HG03521 (cell line): ENCODE data around the gene CARNS1.
A peak's percentile ranks its signal among the peaks of the same experiment; 100 is the strongest.
"Not testable (repeated sequence)": the region's sequence is repeated elsewhere in the genome, so short reads cannot be mapped to it uniquely, and the experiment has no call there.

ENCODE experiments used
- ATAC-seq: cut with Tn5 transposase; IDR thresholded peaks from one replicate; pipeline ENCODE4 v1.9.1; 2021; ENCODE audit warnings: mild to moderate bottlenecking, moderate library complexity; ENCODE audit not compliant: unreplicated experiment

The CARNS1 gene

GRCh38 chr11:67423891-67424613 is 8.6 kb downstream of the CARNS1 start:
- ATAC-seq: no peak

GRCh38 chr11:67427364-67427859 is 11.9 kb downstream of the CARNS1 start:
- ATAC-seq: not testable (repeated sequence)

- ATAC-seq: peak; percentile 78
Measured at GRCh38 chr11:67428052-67429001, 12.8 kb downstream of the CARNS1 start, which contains the start of gene RPS6KB2. Gene RPS6KB2 (plus strand): TSS chr11:67428494. CDS start chr11:67428546, 52 bp downstream.

GRCh38 chr11:67429038-67429668 is 13.7 kb downstream of the CARNS1 start:
- ATAC-seq: no peak

- no peak for ATAC-seq
Measured at GRCh38 chr11:67429722-67430121, 14.2 kb downstream of the CARNS1 start.

GRCh38 chr11:67431346-67432249 is 16.1 kb downstream of the CARNS1 start:
- no peak for ATAC-seq

- ATAC-seq: no peak
Measured at GRCh38 chr11:67432655-67433349, 17.3 kb downstream of the CARNS1 start.

- ATAC-seq: no peak
Measured at GRCh38 chr11:67433536-67434394, 18.3 kb downstream of the CARNS1 start.

GRCh38 chr11:67434395-67434881 is 19.0 kb downstream of the CARNS1 start:
- no peak for ATAC-seq

GRCh38 chr11:67435031-67435726 is 19.7 kb downstream of the CARNS1 start:
- no peak for ATAC-seq

- ATAC-seq: no peak
Measured at GRCh38 chr11:67435727-67436458, 20.4 kb downstream of the CARNS1 start.

GRCh38 chr11:67436459-67437081 is 21.1 kb downstream of the CARNS1 start:
- ATAC-seq: no peak

- no peak for ATAC-seq
Measured at GRCh38 chr11:67437082-67437808, 21.8 kb downstream of the CARNS1 start, which contains the start of gene PTPRCAP. Gene PTPRCAP (minus strand): TSS chr11:67437682. CDS start chr11:67437619, 63 bp downstream.

- no peak for ATAC-seq
Measured at GRCh38 chr11:67437809-67438157, 22.3 kb downstream of the CARNS1 start.

- no peak for ATAC-seq
Measured at GRCh38 chr11:67438158-67438902, 22.9 kb downstream of the CARNS1 start.
